Chondrocyte (in vitro differentiated cells): ENCODE measurements around the gene C17orf114.

ENCODE experiments used
- DNase-seq: peaks from one replicate; pipeline ENCODE4 v3.0.0; 2021; ENCODE audit warnings: mixed read lengths, low spot score
- H3K27ac Mint-ChIP-seq: one replicate; pipeline ENCODE4 v1.8.0; 2021; ENCODE audit warnings: mild to moderate bottlenecking, moderate library complexity, mixed read lengths; ENCODE audit not compliant: unreplicated experiment
- H3K27me3 Mint-ChIP-seq: 2 replicates; pipeline ENCODE4 v1.8.0; 2021; ENCODE audit warnings: low read depth, mixed read lengths
- H3K36me3 Mint-ChIP-seq: 2 replicates; pipeline ENCODE4 v1.8.0; 2021; ENCODE audit warnings: low read depth, mixed read lengths
- H3K4me1 Mint-ChIP-seq: 2 replicates; pipeline ENCODE4 v1.8.0; 2021; ENCODE audit warnings: low read depth, mild to moderate bottlenecking, mixed read lengths
- H3K4me3 Mint-ChIP-seq: one replicate; pipeline ENCODE4 v1.8.0; 2021; ENCODE audit warnings: mild to moderate bottlenecking, moderate library complexity, mixed read lengths; ENCODE audit not compliant: unreplicated experiment
- H3K9me3 Mint-ChIP-seq: 2 replicates; pipeline ENCODE4 v1.8.0; 2021; ENCODE audit warnings: low read depth, mixed read lengths
- TF ChIP-seq, protein P1 (sequence below): fragments of 200-600 bp; sonication (generic); IDR thresholded peaks from 2 replicates; pipeline ENCODE4 v1.5.0; 2021; ENCODE audit warnings: antibody characterized with exemption, mild to moderate bottlenecking, moderate library complexity

The C17orf114 gene

DNA sequence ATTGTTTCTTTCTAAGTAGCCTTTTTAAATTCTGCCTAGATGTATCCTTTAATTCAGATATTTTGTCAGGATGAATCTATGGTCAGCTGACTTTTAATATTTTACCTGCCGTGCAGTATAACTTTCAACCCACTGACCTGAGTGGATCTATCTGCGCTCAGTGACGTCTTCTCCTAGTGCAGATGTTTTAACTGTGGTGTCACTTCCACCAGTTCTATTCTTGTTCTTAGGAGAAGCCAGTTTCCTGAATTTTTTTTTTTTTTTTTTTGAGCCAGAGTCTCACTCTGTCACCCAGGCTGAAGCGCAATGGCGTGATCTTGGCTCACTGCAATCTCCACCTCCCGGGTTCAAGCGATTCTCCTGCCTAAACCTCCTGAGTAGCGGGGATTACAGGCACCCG lies 35.4 kb downstream of the C17orf114 start:
- Mint-ChIP-seq H3K27me3 (peaks cover 10% of the 10 kb centered on the region), H3K36me3 (no peaks in the 10 kb centered on the region)

DNA sequence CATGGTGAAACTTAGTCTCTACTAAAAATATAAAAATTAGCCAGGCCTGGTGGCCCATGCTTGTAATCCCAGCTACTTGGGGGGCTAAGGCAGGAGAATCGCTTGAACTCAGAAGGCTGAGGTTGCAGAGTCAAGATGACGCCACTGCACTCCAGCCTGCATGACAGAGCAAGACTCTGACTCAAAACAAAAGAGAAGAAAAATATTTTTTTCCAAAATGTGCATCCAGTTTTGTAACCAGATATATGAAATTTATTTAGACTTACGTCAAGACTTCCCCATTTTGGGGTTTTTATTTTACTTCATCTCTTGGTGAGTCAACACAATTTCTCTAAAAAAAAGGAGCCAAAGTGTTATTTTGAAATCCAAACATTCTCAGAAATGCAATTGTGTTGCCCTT lies 35.9 kb downstream of the C17orf114 start:
- H3K4me1 Mint-ChIP-seq = no peaks in the 10 kb centered on the region
- no peak overlapping the region for H3K27ac Mint-ChIP-seq
- DNase-seq = peak; percentile 5
- H3K9me3 Mint-ChIP-seq = no peaks in the 10 kb centered on the region
- H3K36me3 Mint-ChIP-seq = no peaks in the 10 kb centered on the region
- H3K27me3 Mint-ChIP-seq = peaks cover 6% of the 10 kb centered on the region
- H3K4me3 Mint-ChIP-seq = no peak overlapping the region
- TF ChIP-seq, protein P1, sequence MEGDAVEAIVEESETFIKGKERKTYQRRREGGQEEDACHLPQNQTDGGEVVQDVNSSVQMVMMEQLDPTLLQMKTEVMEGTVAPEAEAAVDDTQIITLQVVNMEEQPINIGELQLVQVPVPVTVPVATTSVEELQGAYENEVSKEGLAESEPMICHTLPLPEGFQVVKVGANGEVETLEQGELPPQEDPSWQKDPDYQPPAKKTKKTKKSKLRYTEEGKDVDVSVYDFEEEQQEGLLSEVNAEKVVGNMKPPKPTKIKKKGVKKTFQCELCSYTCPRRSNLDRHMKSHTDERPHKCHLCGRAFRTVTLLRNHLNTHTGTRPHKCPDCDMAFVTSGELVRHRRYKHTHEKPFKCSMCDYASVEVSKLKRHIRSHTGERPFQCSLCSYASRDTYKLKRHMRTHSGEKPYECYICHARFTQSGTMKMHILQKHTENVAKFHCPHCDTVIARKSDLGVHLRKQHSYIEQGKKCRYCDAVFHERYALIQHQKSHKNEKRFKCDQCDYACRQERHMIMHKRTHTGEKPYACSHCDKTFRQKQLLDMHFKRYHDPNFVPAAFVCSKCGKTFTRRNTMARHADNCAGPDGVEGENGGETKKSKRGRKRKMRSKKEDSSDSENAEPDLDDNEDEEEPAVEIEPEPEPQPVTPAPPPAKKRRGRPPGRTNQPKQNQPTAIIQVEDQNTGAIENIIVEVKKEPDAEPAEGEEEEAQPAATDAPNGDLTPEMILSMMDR = no peak

More for the DNA sequence above, 35.4 kb downstream of the C17orf114 start:
- no peak overlapping the region for H3K27ac Mint-ChIP-seq
- no peak overlapping the region for H3K4me3 Mint-ChIP-seq
- H3K4me1 Mint-ChIP-seq = no peaks in the 10 kb centered on the region
- TF ChIP-seq, protein P1 = no peak
- H3K9me3 Mint-ChIP-seq = no peaks in the 10 kb centered on the region
- DNase-seq = no peak

DNA sequence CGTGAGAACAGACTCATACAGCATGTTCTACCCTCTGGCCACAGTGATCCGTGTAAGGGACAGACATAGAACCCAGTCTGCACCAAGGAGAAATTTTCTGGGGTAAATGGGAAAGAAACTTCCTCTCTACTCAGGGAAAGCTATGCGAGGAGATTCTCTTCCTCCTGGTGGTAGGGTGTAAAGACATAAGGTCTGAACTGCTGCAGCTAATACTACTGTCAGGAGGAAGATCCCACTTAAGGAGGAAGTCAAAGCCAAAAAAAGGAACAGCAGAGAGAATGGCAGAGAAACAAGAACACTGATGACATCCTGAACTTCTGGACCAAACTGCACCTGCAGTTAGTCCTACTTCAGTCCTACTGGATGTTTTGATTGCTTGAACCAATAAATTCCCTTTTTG lies 37.5 kb downstream of the C17orf114 start:
- Mint-ChIP-seq H3K36me3 (no peaks in the 10 kb centered on the region), H3K27me3 (peaks cover 14% of the 10 kb centered on the region), H3K4me3 (no peak overlapping the region), H3K9me3 (no peaks in the 10 kb centered on the region), H3K27ac (no peak overlapping the region), H3K4me1 (no peaks in the 10 kb centered on the region)
- TF ChIP-seq, protein P1 = no peak
- no peak for DNase-seq

DNA sequence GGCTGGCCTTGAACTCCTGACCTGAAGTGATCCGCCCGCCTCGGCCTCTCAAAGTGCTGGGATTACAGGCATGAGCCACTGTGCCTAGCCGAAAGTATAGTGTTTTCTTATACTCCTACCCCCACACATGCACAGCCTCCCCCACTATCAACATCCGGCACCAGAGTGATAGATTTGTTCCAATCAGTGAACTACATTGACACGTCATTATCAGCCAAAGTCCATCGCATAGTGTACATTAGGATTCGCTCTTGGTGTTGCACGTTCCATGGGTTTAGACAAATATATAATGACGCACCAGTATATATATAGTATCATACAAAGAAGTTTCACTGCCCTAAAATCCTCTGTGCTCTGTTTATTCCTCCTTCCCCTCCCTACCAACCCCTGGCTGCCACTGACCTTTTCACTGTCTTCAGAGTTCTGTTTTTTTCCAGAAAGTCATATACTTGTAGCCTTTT lies 42.3 kb downstream of the C17orf114 start:
- H3K9me3 Mint-ChIP-seq = no peaks in the 10 kb centered on the region
- DNase-seq = peak; percentile 25
- H3K4me1 Mint-ChIP-seq = no peaks in the 10 kb centered on the region
- peaks cover 2% of the 10 kb centered on the region for H3K36me3 Mint-ChIP-seq
- H3K4me3 Mint-ChIP-seq = no peak overlapping the region
- peaks cover 33% of the 10 kb centered on the region for H3K27me3 Mint-ChIP-seq
- H3K27ac Mint-ChIP-seq = no peak overlapping the region
- TF ChIP-seq, protein P1 = no peak

DNA sequence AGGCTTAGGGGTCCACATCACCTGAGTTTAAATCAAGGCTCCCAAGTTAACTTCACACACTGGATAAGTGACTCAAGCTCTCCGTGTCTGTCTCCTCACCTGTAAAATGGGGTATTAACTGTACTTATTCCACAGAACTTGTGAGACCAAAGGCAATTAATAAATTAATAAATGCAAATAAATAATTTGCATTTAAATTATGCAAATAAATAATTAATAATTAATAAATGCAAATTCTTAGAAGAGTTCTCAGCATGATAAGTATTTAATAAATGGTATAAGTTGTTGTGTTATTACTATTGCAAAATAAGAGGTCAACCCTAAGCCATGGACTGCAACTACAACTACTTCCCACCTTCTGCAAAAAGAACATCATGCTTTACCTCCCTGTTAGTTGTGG lies 48.7 kb downstream of the C17orf114 start:
- Mint-ChIP-seq H3K4me1 (no peaks in the 10 kb centered on the region), H3K4me3 (no peak overlapping the region), H3K36me3 (peaks cover 2% of the 10 kb centered on the region), H3K9me3 (no peaks in the 10 kb centered on the region), H3K27ac (no peak overlapping the region), H3K27me3 (peaks cover 48% of the 10 kb centered on the region)
- TF ChIP-seq, protein P1 = no peak
- no peak for DNase-seq
